Stimulated activated CD8-positive, alpha-beta memory T cell treated with anti-CD3 and anti-CD28 coated beads, Interleukin-4, amount 100 ng/mL, for 48 hours (primary cell): ENCODE results near the gene PAPPA2.
"Not testable (repeated sequence)": the region's sequence is repeated elsewhere in the genome, so short reads cannot be mapped to it uniquely, and the experiment has no call there.

ENCODE experiments used
- DNase-seq: peaks from one replicate; pipeline ENCODE4 v3.0.0-alpha.2; 2020

Gene PAPPA2

GRCh38 chr1:176699821-176700220 is 236.8 kb downstream of the PAPPA2 start:
- no peak for DNase-seq

- no peak for DNase-seq
Observed at GRCh38 chr1:176701151-176701866, 238.3 kb downstream of the PAPPA2 start.

GRCh38 chr1:176702901-176703300 is 239.9 kb downstream of the PAPPA2 start:
- DNase-seq, result no peak

- DNase-seq, result no peak
Observed at GRCh38 chr1:176705585-176705984, 242.6 kb downstream of the PAPPA2 start.

GRCh38 chr1:176717066-176717750 is 254.2 kb downstream of the PAPPA2 start:
- no peak for DNase-seq

GRCh38 chr1:176719447-176719846 is 256.5 kb downstream of the PAPPA2 start:
- DNase-seq, result no peak

GRCh38 chr1:176720838-176721237 is 257.9 kb downstream of the PAPPA2 start:
- no peak for DNase-seq

GRCh38 chr1:176733661-176734060 is 270.7 kb downstream of the PAPPA2 start:
- no peak for DNase-seq

GRCh38 chr1:176735201-176735600 is 272.2 kb downstream of the PAPPA2 start:
- no peak for DNase-seq

GRCh38 chr1:176736015-176736414 is 273.0 kb downstream of the PAPPA2 start:
- no peak for DNase-seq

- DNase-seq, result no peak
Observed at GRCh38 chr1:176741181-176741580, 278.2 kb downstream of the PAPPA2 start.

GRCh38 chr1:176742322-176742721 is 279.3 kb downstream of the PAPPA2 start:
- no peak for DNase-seq

- no peak for DNase-seq
Observed at GRCh38 chr1:176744142-176744541, 281.2 kb downstream of the PAPPA2 start.

- DNase-seq, result no peak
Observed at GRCh38 chr1:176745945-176746344, 283.0 kb downstream of the PAPPA2 start.

GRCh38 chr1:176752505-176752904 is 289.5 kb downstream of the PAPPA2 start:
- DNase-seq, result no peak

- no peak for DNase-seq
Observed at GRCh38 chr1:176754676-176755075, 291.7 kb downstream of the PAPPA2 start.

- not testable (repeated sequence) for DNase-seq
Observed at GRCh38 chr1:176756817-176757216, 293.8 kb downstream of the PAPPA2 start.

- no peak for DNase-seq
Observed at GRCh38 chr1:176765608-176766007, 302.6 kb downstream of the PAPPA2 start.

GRCh38 chr1:176766779-176767178 is 303.8 kb downstream of the PAPPA2 start:
- DNase-seq, result no peak

GRCh38 chr1:176767714-176768136 is 304.8 kb downstream of the PAPPA2 start:
- DNase-seq, result no peak

GRCh38 chr1:176768532-176768931 is 305.6 kb downstream of the PAPPA2 start:
- DNase-seq, result no peak

GRCh38 chr1:176770066-176770465 is 307.1 kb downstream of the PAPPA2 start:
- no peak for DNase-seq

- no peak for DNase-seq
Observed at GRCh38 chr1:176773038-176773437, 310.1 kb downstream of the PAPPA2 start.

GRCh38 chr1:176774224-176774623 is 311.2 kb downstream of the PAPPA2 start:
- no peak for DNase-seq

GRCh38 chr1:176775378-176775777 is 312.4 kb downstream of the PAPPA2 start:
- no peak for DNase-seq
